Esophagus muscularis mucosa (tissue), 4 donors: ENCODE results near the gene PIEZO1. TPM values are rescaled to one million over a fixed set of nuclear protein-coding genes. Genes with fewer than 3 reads are reported as not detected.

Experiments
- DNase-seq: peaks from one replicate; pipeline ENCODE4 v3.0.0-alpha.2; 2017; ENCODE audit errors: extremely low spot score
- H3K27ac ChIP-seq, 4 donors: fragments of 200-600 bp; sonication (generic); replicated peaks in 1 of 4; 1 replicate in 3 of 4; 2 replicates in 1 of 4; pipeline ENCODE4 v1.5.1; 2016 to 2019; ENCODE audit warnings: mild to moderate bottlenecking in 1 of 4
- H3K27me3 ChIP-seq, 4 donors: fragments of 200-600 bp; sonication (generic); one replicate each; pipeline versions ENCODE4 v1.5.1 to v1.6.0; 2016 to 2019
- H3K36me3 ChIP-seq, 4 donors: fragments of 200-600 bp; sonication (generic); one replicate each; pipeline ENCODE4 v1.5.1; 2016 to 2019
- H3K4me1 ChIP-seq, 4 donors: fragments of 200-600 bp; sonication (generic); one replicate each; pipeline ENCODE4 v1.5.1; 2016 to 2019
- H3K4me3 ChIP-seq, 4 donors: fragments of 200-600 bp; sonication (generic); 1 replicate in 2 of 4; 2 replicates in 2 of 4; pipeline ENCODE4 v1.5.1; 2016 to 2019; ENCODE audit warnings: mild to moderate bottlenecking in 4 of 4, moderate library complexity in 1 of 4
- H3K9me3 ChIP-seq, 4 donors: fragments of 200-600 bp; sonication (generic); 1 replicate in 3 of 4; 2 replicates in 1 of 4; pipeline ENCODE4 v1.5.1; 2016 to 2019
- CTCF ChIP-seq, 3 experiments: fragments of 200-600 bp in 2 of 3; fragments of 450-650 bp in 1 of 3; sonication (generic) in 2 of 3; IDR thresholded peaks; one replicate each; pipeline ENCODE4 v1.5.1; 2017 to 2019; ENCODE audit warnings: antibody characterized with exemption in 3 of 3, mild to moderate bottlenecking in 2 of 3, moderate library complexity in 1 of 3
- EP300 ChIP-seq: sonication (generic); formaldehyde crosslinking; IDR thresholded peaks from one replicate; pipeline ENCODE4 v1.6.1; 2017; ENCODE audit warnings: antibody characterized with exemption
- POLR2A ChIP-seq: fragments of 450-650 bp; IDR thresholded peaks from one replicate; pipeline ENCODE4 v1.6.1; 2017; ENCODE audit warnings: antibody characterized with exemption, moderate library complexity, mild to moderate bottlenecking, low read depth
- POLR2AphosphoS5 ChIP-seq, 2 donors: sonication (generic); formaldehyde crosslinking; IDR thresholded peaks; one replicate each; pipeline ENCODE4 v1.6.1; 2017; ENCODE audit warnings: antibody characterized with exemption in 2 of 2
- WGBS: methylation state at CpG from one replicate; pipeline ENCODE4 v1.1.5; 2018; 5-methylcytosine and 5-hydroxymethylcytosine counted together
- intact Hi-C: fragments of 100-400 bp; cut with DNase I; formaldehyde crosslinking; loops from one replicate; pipeline ENCODE4 v1.15.1; 2023
- total RNA-seq, 4 donors: library from RNA; depleted of rRNA; stranded (reverse); fragments of >200 nt; gene quantifications; one replicate each; pipeline versions ENCODE4 v1.1.0 to v1.2.1, GENCODE V29; 2016

The PIEZO1 gene
- total RNA-seq, 4 donors from 2014 or later = 140 to 298 (median 182) TPM

DNA sequence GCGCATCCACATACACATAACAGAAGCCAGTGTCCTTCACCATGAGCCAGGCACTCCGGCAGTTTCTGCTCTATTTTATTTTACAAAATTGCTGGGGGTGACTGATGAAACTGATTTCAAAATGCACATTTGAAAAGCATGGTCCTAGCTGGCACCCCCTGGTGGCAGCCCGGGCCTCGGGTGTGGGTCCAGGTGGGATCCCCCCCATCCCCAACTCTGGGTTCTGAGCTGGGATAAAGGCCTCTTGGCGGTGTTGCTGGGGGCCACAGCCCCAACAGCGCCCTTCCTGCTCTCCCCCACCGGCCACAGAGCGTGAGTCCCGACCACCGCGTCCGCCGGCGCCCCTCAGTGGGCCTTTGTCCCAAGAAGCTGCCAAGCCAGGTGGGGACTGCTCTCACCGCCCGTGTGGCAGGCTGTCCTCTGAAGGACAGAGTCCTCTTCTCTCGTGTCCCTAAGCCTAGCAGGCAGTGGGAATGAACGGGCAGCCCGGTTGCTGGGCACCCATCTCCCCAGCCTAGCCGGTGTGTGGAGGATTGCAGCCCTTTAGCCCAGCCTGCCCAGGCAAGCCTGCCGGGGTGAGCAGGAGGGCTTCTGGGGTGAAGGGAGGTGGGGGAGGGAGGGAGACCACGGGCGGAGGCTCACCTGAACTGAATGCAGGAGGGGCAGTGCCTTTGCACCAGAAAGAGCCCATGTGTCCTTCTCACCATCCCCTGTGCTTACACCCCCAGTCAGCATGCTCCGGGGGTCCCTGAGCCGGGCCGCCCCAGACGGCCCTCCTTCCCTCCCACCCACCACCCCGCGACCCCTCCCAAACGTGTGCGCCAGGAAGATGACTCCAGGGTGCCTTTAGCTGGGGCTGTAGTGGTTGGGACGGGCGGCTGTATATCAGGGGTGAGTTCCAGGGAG, 99.6 kb downstream of the PIEZO1 start:
- WGBS = 14% methylated on average over 8 of the region's 33 CpGs
- Histone ChIP-seq H3K4me3 (peak overlapping the region; percentile 51 to 65 (median 52)), H3K27ac (no peak overlapping the region), H3K4me1 (peaks cover 29 to 31% (median 30%) of the 10 kb centered on the region in 4 donors), H3K36me3 (no peaks in the 10 kb centered on the region), H3K9me3 (no peaks in the 10 kb centered on the region), H3K27me3 (peaks cover 0 to 97% (median 69%) of the 10 kb centered on the region in 4 donors)
- intact Hi-C loops = no loop called here
- TF ChIP-seq POLR2A (no peak), CTCF (IDR thresholded peaks at IDR 0.05) (peak in 2 of 3 experiments; percentile 13 to 40)
- no peak for DNase-seq

DNA sequence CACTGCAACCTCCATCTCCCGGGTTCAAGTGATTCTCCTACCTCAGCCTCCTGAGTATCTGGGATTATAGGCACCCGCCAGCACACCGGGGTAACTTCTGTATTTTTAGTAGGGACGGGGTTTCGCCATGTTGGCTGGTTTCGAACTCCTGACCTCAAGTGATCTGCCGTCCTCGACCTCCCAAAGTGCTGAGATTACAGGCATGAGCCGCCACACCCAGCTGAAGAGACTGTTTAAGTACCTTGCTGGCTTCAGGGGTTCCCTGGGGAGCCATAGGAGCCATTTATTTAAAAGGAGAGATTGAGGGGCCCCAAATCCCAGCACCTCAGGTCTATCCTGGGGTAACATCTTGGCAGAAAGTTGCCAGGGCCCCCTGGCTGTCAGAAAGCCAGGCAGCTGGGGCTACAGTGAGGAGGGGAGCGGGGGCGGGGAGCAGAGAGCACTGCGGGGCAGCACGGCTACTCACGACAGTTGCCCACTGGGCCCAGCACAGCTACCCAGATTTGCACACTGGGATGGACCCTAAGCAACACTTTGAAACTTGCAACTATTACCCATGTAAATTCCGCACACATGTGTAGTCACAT, 100.4 kb downstream of the PIEZO1 start:
- Histone ChIP-seq H3K9me3 (no peaks in the 10 kb centered on the region), H3K4me1 (peaks cover 29 to 31% (median 30%) of the 10 kb centered on the region in 4 donors), H3K27ac (no peak overlapping the region), H3K36me3 (no peaks in the 10 kb centered on the region), H3K27me3 (peaks cover 0 to 96% (median 65%) of the 10 kb centered on the region in 4 donors), H3K4me3 (no peak overlapping the region)
- intact Hi-C loops = no loop called here
- DNase-seq = no peak
- TF ChIP-seq CTCF (IDR thresholded peaks at IDR 0.05) (no peak), POLR2AphosphoS5 (IDR thresholded peaks at IDR 0.05) (no peak), POLR2A (no peak), EP300 (no peak)
- 51% methylated on average over 15 of the region's 15 CpGs for WGBS

DNA sequence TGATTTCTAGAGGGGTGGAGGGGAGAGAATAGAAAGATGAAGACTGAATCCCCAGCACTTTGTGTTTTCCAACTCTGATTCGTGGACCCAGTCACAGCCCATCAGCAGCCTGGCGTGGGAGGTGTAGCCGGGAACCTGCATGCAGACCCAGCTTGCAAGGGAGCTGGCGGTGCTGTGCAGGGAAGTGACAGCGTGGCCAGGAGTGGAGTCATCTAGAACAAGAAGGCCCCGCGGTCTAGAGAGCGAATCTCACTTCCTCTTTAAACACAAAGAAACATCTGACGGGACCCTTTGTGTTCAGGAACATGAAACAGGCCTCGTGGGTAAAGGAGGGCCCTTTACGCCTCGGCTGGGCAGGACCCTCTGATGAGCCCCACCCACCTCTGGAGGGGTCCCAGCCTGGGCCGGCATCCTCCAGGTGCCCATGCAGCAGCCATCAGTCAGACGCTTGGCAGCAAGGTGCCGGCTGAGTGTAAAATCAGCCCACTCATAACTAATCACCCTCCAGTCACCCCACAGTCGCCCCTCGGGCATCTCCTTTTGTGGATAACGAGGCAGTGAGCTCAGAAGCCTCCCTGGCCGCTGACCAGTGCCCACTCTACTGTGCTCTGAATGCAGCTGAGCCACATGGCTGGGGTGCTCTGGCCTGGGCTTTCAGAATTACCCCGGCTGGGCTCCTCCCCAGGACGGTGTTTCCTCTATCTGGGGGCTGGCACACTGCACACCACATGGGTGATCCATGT, 103.1 kb downstream of the PIEZO1 start:
- intact Hi-C loops = no loop called here
- no peak for DNase-seq
- H3K27ac ChIP-seq = peak overlapping the region in 3 of 4 donors; percentile 46 to 63 (median 55)
- peaks cover 19 to 33% (median 28%) of the 10 kb centered on the region in 4 donors for H3K4me1 ChIP-seq
- TF ChIP-seq POLR2AphosphoS5 (IDR thresholded peaks at IDR 0.05) = no peak
- no peak for TF ChIP-seq CTCF (IDR thresholded peaks at IDR 0.05)
- no peak for TF ChIP-seq POLR2A
- no peak for TF ChIP-seq EP300
- no peaks in the 10 kb centered on the region for H3K36me3 ChIP-seq
- no peak overlapping the region for H3K4me3 ChIP-seq
- 32% methylated on average over 13 of the region's 21 CpGs for WGBS
- no peaks in the 10 kb centered on the region for H3K9me3 ChIP-seq
- H3K27me3 ChIP-seq = peaks cover 0 to 85% (median 53%) of the 10 kb centered on the region in 4 donors

- intact Hi-C loops = no loop called here
- H3K36me3 ChIP-seq = no peaks in the 10 kb centered on the region
- peaks cover 12 to 26% (median 21%) of the 10 kb centered on the region in 4 donors for H3K4me1 ChIP-seq
- H3K9me3 ChIP-seq = no peaks in the 10 kb centered on the region
- H3K27ac ChIP-seq = no peak overlapping the region
- DNase-seq = no peak
- peaks cover 0 to 78% (median 46%) of the 10 kb centered on the region in 4 donors for H3K27me3 ChIP-seq
- no peak for TF ChIP-seq EP300
- no peak for TF ChIP-seq POLR2AphosphoS5 (IDR thresholded peaks at IDR 0.05)
- no peak for TF ChIP-seq CTCF (IDR thresholded peaks at IDR 0.05)
- TF ChIP-seq POLR2A = no peak
- H3K4me3 ChIP-seq = no peak overlapping the region
- WGBS = 48% methylated on average over 17 of the region's 31 CpGs
Observed at GRCh38 chr16:88681084-88681680, 103.8 kb downstream of the PIEZO1 start.
